ENCODE data around the gene STYK1.

- no peak for TF ChIP-seq CTCF (IDR thresholded peaks at IDR 0.05; ENCODE audit: insufficient read depth, low read length, poor library complexity, severe bottlenecking)
- TF ChIP-seq EZH2phosphoT487 (conservative IDR thresholded peaks at IDR 0.05; ENCODE audit: low read length) = no peak
Observed at GRCh38 chr12:10635306-10635705, 38.5 kb downstream of the STYK1 start.
